KMS-11 (cell line): ENCODE measurements around the gene RASGRF2.

Source experiments
- H2AFZ ChIP-seq: fragments of 200-600 bp; sonication (generic); 2 replicates; pipeline ENCODE4 v1.6.1; 2016; ENCODE audit warnings: antibody characterized with exemption, mixed run types, low read depth
- H3K27ac ChIP-seq: fragments of 200-600 bp; sonication (generic); 2 replicates; pipeline ENCODE4 v1.6.1; 2016; ENCODE audit warnings: mild to moderate bottlenecking, mixed run types
- H3K27me3 ChIP-seq: fragments of 200-600 bp; sonication (generic); 2 replicates; pipeline ENCODE4 v1.6.1; 2017; ENCODE audit warnings: mild to moderate bottlenecking, low read depth, mixed run types, moderate library complexity; ENCODE audit not compliant: insufficient read depth
- H3K36me3 ChIP-seq: fragments of 200-600 bp; sonication (generic); 2 replicates; pipeline ENCODE4 v1.6.1; 2017; ENCODE audit warnings: mild to moderate bottlenecking, mixed run types; ENCODE audit not compliant: insufficient read depth
- H3K4me1 ChIP-seq: fragments of 200-600 bp; sonication (generic); 2 replicates; pipeline ENCODE4 v1.6.1; 2016; ENCODE audit warnings: mild to moderate bottlenecking, low read depth, mixed run types; ENCODE audit not compliant: poor library complexity, severe bottlenecking
- H3K4me2 ChIP-seq: fragments of 200-600 bp; sonication (generic); 2 replicates; pipeline ENCODE4 v1.7.0; 2016; ENCODE audit warnings: mild to moderate bottlenecking, mixed run types
- H3K4me3 ChIP-seq: fragments of 200-600 bp; sonication (generic); IDR thresholded peaks from 2 replicates; pipeline ENCODE4 v1.6.1; 2017; ENCODE audit warnings: low read depth, low read length, mixed read lengths; ENCODE audit not compliant: insufficient read depth
- H3K79me2 ChIP-seq: fragments of 200-600 bp; sonication (generic); 2 replicates; pipeline ENCODE4 v1.6.1; 2016; ENCODE audit warnings: low read depth, mixed run types; ENCODE audit not compliant: insufficient read depth
- H3K9ac ChIP-seq: fragments of 200-600 bp; sonication (generic); 2 replicates; pipeline ENCODE4 v1.6.1; 2016; ENCODE audit warnings: mild to moderate bottlenecking, mixed run types
- H4K20me1 ChIP-seq: fragments of 200-600 bp; sonication (generic); 2 replicates; pipeline ENCODE4 v1.6.1; 2016; ENCODE audit warnings: mild to moderate bottlenecking, mixed run types; ENCODE audit not compliant: insufficient read depth
- TF ChIP-seq, protein P1 (sequence below): fragments of 200-600 bp; sonication (generic); conservative IDR thresholded peaks from 2 replicates; pipeline ENCODE4 v1.6.1; 2017; ENCODE audit warnings: low read depth, mild to moderate bottlenecking, antibody characterized with exemption, low read length, moderate library complexity, mixed read lengths

RASGRF2 gene

DNA sequence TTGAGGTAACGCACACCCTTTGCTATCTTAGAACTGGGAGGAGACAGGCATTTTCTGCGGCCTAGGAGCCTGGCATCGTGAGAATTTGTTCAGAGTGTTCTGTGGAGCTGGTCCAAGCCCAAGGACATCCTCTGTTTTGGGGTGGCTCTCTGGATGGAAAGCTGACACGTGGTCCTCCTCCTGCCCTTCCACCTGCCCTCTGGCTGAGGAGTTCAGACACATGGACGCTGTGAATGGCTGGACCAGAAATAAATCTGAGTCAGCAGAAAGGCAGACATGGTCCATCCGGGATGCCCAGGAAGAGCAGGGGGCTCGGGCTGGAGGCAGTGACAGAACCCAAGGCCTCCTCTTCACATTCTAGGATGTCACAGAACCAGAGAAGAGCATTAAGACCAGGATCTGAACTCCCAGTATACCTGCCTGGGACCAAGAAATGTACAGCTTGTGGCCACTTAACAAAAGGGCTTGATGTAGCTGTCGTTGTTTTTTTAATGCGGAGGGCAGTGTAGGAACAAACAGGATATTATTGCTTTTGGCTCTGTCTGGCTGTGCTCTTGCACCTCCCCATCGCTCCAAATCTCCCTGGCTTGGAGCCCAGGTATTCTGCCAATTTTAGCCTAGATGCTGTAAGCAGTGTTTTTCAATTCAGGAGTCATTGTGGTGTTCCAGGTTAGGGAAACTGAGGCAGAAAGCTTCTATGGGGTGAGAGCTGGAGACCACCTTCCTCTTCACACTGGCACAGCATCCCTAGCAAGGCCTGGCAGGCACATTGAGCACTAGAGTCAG is 275.3 kb downstream of the RASGRF2 start:
- H4K20me1 ChIP-seq, result no peaks in the 10 kb centered on the region
- TF ChIP-seq, protein P1, sequence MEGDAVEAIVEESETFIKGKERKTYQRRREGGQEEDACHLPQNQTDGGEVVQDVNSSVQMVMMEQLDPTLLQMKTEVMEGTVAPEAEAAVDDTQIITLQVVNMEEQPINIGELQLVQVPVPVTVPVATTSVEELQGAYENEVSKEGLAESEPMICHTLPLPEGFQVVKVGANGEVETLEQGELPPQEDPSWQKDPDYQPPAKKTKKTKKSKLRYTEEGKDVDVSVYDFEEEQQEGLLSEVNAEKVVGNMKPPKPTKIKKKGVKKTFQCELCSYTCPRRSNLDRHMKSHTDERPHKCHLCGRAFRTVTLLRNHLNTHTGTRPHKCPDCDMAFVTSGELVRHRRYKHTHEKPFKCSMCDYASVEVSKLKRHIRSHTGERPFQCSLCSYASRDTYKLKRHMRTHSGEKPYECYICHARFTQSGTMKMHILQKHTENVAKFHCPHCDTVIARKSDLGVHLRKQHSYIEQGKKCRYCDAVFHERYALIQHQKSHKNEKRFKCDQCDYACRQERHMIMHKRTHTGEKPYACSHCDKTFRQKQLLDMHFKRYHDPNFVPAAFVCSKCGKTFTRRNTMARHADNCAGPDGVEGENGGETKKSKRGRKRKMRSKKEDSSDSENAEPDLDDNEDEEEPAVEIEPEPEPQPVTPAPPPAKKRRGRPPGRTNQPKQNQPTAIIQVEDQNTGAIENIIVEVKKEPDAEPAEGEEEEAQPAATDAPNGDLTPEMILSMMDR, result no peak
- H3K9ac ChIP-seq, result no peak overlapping the region
- no peak overlapping the region for H2AFZ ChIP-seq
- H3K79me2 ChIP-seq, result no peaks in the 10 kb centered on the region
- H3K4me2 ChIP-seq, result no peak overlapping the region
- H3K27me3 ChIP-seq, result no peaks in the 10 kb centered on the region
- H3K4me3 ChIP-seq, result no peak overlapping the region
- no peaks in the 10 kb centered on the region for H3K4me1 ChIP-seq
- H3K36me3 ChIP-seq, result no peaks in the 10 kb centered on the region
- no peak overlapping the region for H3K27ac ChIP-seq

DNA sequence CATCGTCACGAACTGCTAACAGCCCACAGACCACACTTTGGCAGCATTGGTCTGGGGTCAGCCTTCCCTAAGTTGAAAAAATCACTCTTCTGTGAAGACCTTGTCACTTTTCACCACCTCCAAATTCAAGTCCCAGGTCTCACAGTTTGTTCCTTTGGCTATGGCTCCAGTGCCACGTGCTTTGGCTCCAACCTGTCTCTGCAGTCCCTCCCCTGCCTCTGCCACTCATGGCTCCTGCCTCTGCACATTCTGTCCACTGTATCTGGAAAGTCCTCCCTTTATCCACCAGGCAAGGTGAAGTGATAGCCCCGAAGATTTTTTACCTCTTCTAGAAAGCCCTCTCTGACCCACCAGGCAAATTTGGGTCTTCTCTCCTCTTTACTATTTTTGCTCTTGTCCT is 278.3 kb downstream of the RASGRF2 start:
- no peaks in the 10 kb centered on the region for H3K36me3 ChIP-seq
- H3K27me3 ChIP-seq, result no peaks in the 10 kb centered on the region
- no peak overlapping the region for H3K9ac ChIP-seq
- no peaks in the 10 kb centered on the region for H3K79me2 ChIP-seq
- TF ChIP-seq, protein P1, result no peak
- H4K20me1 ChIP-seq, result no peaks in the 10 kb centered on the region
- H2AFZ ChIP-seq, result no peak overlapping the region
- H3K4me3 ChIP-seq, result no peak overlapping the region
- no peaks in the 10 kb centered on the region for H3K4me1 ChIP-seq
- no peak overlapping the region for H3K4me2 ChIP-seq
- H3K27ac ChIP-seq, result no peak overlapping the region

DNA sequence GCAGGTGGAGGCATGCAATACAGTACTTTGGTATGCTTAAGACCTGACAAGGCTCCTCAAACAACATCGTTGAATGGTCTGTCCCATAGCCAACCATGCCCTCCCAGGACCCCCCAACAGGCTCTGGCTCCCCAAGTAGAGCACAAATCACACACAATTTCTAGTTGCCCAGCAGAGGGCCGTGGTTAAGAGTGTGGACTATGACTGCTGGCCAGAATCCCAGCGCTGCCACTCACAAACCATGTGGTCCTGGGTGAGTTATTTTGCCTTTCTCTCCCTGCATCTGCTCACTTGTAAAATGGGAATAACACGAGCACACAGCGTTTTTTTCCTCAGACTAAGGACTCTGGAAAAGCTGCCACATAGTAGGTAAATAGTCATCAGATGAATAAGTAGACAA is 279.4 kb downstream of the RASGRF2 start:
- no peaks in the 10 kb centered on the region for H3K4me1 ChIP-seq
- TF ChIP-seq, protein P1, result no peak
- no peaks in the 10 kb centered on the region for H3K79me2 ChIP-seq
- H3K9ac ChIP-seq, result no peak overlapping the region
- H3K36me3 ChIP-seq, result no peaks in the 10 kb centered on the region
- H2AFZ ChIP-seq, result no peak overlapping the region
- no peak overlapping the region for H3K27ac ChIP-seq
- H3K4me2 ChIP-seq, result no peak overlapping the region
- no peaks in the 10 kb centered on the region for H4K20me1 ChIP-seq
- H3K27me3 ChIP-seq, result no peaks in the 10 kb centered on the region
- no peak overlapping the region for H3K4me3 ChIP-seq

DNA sequence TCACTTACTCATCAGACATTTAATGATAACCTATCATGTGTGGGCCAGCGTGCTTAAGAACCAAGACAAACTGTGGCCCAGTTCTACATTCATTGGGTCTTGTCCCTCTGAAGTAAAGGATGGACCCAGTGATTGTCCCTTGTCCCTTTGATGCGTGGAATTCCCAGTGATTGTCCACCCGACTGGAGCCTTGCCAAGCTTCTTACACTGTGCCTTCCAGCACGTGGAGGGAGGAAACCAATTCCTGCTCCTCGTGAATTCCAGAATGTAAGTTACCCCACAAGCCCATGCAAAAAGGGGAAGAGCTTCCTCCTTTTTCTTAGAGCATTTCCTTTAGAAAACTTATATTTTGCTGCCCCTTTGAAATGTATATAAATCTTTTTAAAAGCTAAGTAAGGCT is 280.8 kb downstream of the RASGRF2 start:
- TF ChIP-seq, protein P1, result no peak
- H3K9ac ChIP-seq, result no peak overlapping the region
- H4K20me1 ChIP-seq, result no peaks in the 10 kb centered on the region
- H3K36me3 ChIP-seq, result no peaks in the 10 kb centered on the region
- H3K79me2 ChIP-seq, result no peaks in the 10 kb centered on the region
- no peak overlapping the region for H3K27ac ChIP-seq
- H2AFZ ChIP-seq, result no peak overlapping the region
- H3K27me3 ChIP-seq, result no peaks in the 10 kb centered on the region
- H3K4me1 ChIP-seq, result no peaks in the 10 kb centered on the region
- H3K4me2 ChIP-seq, result no peak overlapping the region
- H3K4me3 ChIP-seq, result no peak overlapping the region
